GM19238 (cell line): ENCODE measurements around the gene DUSP8.
"Not testable (repeated sequence)": the region's sequence is repeated elsewhere in the genome, so short reads cannot be mapped to it uniquely, and the experiment has no call there.

Experiments used
- DNase-seq: peaks from one replicate; pipeline ENCODE4 v3.0.0; 2011; ENCODE audit warnings: low spot score; ENCODE audit not compliant: insufficient read length

Gene DUSP8

DNA sequence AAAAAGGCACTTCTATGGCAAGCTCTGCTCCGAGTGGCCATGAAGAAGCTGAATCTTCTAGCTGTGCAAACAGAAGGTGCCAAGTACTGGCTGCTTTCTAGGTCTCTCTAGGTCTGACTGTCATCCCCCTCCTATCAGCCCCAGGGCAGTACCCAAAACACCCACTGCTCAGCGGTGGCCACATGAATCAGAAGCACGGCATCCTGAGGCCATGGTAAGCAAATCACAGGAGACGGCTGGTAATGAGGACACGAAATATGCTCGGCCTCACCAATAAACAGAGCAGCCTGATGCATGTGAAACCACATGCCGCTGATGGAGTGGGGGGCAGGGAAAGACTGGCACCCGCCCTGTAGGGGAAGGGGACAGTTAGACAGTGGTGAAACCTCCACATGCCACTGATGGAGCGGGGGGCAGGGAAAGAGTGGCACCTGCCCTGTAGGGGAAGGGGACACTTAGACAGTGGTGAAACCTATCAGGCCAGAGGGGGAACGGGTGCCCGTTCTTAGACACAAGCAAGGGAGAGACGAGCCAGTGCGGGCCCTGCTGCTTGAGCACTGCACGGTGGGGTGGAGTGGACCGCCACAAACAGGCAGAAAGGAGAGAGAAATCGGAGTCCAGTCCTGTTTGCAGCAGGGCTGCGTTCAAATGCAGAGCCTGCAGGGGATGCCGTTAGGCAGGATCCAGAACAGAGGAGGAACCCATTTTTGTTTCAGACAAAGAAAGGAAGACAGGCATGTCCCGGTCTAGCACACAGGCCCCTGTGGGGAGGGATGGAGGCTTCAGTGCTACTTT lies 55.6 kb downstream of the DUSP8 start:
- no peak for DNase-seq

DNA sequence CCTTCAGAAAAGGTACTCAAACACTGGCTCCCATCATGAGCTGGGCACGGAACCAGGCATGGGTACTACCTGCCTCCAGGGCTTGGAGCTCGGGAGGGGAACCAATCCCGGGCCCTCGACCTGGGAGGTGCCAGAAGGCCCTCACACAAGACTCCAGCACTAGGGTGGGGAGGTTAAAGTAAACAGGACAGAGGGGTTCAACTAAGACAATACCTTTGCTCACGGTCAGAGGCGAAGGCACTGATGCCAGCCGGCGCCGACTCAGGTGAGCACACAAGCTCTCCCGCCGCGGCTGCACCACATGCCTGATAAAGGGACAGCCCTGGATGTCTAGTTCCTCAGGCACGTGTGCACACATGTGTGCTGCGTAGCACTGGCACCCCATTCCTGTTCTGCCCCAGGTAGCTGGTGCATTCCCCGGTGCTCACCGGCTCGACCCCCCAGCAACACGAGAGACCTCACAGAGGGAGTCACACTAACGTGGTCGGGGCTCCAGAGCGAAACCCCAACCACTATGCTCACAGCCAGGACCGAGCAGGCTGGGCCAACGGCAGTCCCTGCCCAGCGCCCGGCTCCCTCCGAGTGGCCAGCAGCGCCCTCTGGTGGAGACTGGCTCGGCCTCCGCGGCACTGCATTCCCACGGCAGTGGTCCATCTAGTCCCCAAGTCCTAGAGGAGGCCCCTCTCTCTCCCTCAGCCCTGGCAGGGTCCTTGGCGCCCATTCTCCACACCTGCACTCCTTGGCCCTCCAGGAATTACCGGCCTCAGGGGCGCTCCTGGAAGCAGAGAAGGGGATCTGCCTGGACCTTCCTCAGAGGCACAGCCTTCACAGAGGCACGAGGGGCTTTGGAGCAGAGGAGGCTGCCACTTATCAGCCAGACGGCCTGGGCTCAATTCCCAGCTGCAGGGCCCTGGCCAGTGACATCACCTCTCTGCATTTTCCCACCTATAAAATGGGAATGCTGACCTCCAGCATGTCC lies 56.7 kb downstream of the DUSP8 start:
- DNase-seq, result peak; percentile 83

DNA sequence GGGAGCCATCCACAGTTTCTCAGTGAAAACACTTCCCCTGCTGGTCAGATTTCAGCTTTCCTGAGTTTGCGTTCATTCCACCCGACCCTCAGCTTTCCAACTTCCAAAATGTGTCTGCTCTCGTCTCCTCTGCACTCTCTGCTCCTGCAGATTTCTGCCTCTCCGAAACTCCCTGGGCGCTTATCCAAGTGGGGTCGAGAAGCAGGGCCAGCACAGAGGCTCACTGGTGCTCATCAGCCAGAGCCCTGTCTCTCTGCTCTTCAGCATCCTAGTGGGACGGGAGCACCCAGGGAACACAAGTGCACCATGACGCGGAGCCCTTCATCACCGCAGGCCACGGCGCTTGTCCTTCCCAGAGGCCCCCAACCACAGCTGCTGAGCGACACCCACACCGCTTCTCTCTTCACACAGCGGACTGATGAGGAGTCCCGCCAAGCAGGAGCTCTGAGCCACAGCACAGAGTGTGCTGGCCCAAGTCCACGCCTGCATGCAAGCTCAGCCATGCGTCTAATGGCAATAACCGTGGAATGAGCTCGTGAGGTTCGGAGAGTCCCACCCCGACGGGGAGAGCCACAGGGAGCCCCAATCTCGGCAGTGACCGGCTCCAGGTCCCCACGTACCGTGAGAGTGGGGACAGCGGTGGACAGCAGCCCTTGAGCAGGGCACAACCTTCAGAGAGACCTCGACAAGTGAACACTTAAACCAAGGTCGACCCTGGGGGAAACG lies 57.6 kb downstream of the DUSP8 start:
- DNase-seq, result no peak

DNA sequence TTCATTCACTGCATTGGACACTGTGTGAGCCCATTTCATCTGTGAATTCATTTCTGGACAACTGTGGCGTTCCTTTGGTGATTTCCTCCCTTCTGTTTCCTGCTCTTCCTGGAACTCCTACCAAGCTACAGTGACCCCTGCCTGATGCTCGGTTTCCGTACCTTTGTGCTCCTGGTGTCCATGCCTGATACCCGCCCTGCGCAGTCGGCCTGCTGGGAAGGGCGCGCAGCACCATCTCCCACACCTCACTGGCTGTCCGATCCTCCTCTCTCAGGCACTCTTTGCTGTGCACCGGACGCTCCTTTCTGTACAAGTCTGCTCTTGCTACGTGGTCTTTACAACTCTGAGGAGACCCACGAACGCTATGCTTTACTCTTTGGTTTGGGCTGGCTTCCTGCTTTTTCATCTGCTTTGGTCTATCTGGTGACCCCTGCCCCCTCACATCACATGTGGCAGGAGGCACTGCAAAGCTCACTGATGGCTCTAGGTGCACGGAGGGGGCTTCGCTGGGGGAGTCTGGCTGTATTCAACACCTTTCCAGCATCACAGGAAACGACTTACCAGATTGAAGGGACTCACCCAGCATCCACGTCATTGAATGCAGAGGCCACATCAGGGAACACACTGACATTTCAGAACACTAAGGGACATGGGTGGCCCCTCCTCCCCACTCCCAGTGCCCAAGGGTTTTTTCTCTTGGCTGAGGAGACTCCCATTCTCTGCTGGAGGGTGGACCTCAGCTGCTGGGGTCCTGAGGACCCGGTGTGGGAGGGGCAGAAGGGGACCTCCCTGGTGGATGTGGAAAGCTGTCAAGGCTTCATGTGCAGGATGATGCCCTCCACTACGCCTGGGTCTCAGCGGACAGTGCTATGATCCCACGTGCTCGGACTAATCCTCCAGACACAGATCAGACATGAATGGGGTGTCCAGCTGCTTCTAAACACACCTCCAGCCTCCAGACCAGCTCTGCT lies 58.5 kb downstream of the DUSP8 start:
- DNase-seq, result no peak

DNA sequence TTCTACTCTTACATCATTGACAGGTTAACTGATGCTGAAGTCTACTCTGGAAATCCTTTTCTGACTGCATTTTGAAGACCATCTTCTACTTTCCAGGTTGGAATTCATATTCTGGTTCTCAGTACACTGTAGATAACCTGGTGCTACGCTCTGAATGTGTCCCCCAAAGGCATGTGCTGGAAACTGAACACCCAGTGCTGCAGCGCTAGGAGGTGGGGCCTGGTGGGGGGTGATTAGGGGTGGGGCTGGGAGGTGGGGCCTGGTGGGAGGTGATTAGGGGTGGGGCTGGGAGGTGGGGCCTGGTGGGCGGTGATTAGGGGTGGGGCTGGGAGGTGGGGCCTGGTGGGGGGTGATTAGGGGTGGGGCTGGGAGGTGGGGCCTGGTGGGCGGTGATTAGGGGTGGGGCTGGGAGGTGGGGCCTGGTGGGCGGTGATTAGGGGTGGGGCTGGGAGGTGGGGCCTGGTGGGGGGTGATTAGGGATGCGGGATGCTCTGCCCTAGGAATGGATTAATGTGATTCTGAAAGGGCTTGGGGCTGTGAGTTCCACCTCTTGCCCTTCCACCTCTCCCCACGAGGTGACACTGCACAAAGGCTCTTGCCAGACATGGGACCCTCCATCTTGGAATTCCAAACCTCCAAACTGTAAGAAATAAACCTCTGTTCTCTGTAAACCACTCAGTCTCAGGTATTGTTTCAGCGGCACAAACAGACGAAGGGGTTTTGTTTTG lies 59.4 kb downstream of the DUSP8 start:
- DNase-seq, result not testable (repeated sequence)

DNA sequence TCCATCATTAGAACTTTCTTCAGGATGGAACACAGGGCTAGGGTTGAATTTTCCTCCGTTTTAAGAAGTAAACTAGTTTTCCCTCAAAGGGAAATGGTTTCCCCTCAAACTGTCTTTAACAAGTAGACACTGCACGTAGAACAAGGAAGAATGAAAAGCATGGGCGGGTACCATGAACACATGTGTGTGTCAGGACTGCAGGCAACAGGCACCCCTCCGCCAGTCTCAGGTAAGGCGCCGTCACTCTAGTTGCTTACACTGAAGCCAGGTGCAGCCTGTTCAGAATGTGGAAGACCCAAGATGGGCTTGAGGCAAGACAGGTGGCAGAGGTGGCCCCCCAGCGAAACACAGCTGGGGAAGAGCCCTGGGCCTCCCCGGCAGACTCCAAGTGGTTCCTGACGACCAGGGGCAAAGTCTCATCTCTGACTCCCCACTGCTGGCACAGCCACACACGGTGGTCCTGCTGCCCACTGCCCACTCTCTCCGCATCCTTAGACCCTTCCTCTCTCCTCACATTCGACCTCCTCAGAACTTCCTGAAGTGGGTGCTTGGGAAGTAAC lies 60.1 kb downstream of the DUSP8 start:
- DNase-seq, result no peak

DNA sequence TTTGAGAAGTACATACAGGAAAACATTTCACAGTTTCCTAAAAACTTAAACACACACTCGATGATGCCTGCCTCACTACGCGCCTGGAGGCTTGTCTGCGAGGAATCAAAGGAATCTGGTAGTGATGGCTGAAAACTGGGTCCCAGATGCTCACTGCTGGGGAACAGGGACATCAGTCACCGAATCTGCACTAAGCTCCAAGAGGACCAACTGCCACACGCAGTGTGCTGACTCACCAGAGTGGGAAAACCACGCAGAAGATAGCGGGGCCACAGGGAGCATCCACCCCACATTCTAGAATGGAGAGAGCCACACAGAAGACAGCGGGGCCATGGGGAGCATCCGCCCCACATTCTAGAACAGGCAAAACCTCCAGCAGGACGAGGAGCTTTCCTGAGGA lies 61.1 kb downstream of the DUSP8 start:
- no peak for DNase-seq

DNA sequence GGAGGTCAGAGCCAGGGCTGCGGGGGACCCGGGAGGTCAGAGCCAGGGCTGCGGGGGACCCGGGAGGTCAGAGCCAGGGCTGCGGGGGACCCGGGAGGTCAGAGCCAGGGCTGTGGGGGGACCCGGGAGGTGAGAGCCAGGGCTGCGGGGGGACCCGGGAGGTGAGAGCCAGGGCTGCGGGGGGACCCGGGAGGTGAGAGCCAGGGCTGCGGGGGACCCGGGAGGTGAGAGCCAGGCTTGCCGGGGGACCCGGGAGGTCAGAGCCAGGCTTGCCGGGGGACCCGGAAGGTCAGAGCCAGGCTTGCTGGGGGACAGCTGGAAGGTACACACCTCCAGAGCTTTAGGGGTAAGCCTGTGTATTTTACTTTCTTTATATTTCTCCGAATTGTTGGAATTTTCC lies 61.7 kb downstream of the DUSP8 start:
- not testable (repeated sequence) for DNase-seq

DNA sequence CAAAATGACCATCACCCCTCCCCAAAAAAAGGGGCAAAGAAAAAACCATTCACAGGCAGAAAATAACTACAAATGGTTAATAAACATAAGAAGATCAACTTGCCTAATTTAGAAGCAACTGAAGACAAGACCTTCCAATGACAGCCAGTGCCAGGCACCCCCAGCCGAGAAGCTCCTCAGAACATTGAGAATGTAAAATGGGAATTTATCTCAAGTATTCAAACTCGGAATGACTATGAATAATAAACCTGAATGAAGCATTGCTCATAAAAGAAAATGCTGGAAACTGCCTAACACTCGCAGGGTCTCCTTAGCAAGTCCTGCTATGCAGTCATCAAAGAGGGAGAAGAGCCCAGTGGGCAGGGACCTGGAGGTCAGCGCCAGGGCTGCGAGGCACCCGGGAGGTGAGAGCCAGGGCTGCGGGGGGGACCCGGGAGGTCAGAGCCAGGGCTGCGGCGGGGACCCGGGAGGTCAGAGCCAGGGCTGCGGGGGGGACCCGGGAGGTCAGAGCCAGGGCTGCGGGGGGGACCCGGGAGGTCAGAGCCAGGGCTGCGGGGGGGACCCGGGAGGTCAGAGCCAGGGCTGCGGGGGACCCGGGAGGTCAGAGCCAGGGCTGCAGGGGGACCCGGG lies 62.3 kb downstream of the DUSP8 start:
- no peak for DNase-seq

DNA sequence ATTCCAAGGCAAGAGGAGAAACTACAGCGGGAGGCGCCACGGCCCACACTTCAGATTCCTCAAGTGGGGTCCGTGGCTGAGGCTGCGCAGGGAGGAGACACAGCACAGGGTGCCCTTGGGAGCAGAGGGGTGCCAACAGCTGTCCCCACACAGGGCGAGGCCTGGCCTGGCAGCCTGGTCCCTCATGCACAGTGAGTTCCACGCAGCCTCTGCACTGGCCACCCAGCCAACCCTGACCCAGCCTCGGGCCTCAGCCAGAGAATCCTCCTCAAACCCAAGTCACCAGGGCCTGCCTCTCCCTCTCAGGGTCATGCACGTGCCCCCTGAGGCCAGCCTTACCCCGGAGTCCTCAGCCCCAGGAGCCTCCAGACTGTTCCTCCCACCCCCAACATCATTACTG lies 63.1 kb downstream of the DUSP8 start:
- DNase-seq, result no peak

DNA sequence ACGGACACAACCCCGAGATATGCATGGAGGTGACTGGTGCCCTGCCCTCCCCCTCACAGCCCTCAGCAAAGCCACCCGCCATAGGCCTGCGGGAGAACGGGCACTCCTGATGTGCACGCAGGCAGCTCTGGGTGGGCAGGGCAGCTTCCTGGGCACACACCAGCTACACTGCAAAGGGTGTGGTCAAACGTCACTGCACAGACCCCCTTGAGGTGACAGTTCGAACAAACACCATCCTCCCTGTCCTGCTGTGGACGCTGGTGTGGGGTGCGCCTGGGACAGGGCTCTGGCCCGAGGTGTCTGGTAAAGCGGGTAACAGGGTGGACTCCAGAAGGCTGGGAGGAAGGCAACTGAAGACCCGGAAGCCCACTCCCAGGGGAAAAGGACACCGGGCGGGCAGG lies 63.6 kb downstream of the DUSP8 start:
- no peak for DNase-seq

DNA sequence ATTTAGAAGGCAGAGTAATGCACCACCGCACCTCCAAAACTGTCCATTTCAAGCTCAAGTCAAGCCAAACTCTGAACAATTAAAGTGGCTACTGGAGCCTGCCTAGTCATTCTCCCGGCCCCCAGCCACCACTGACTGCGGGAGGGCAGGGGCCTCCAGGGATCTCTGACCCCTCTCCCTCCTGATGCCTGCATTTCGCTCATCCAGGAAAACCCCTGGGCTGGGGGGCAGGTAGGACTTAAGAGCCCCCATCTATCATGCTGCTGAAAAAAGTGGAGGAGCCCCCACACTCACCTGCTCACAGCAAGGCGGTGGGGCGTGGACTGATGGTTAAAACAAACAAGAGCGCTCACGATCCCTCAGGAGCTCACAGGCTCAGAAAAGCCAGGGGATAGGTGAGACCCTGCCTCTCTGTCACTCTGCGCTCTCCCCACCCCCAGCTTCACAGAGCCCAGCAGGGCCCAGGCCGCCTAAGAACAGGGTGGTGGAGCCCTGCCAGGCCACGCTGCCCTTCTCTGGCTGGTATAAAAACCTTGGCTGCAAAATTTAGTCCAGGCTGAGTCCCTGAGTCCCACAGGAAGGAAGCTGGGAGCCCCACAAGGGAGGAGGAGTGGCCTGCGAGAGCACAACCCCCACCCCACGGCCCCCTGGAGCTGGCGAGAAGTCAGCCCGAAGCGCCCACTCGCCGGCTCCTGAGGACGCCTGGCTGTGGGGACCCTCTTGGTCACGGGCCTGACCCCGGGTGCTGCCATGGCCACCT lies 64.5 kb downstream of the DUSP8 start:
- DNase-seq, result no peak

DNA sequence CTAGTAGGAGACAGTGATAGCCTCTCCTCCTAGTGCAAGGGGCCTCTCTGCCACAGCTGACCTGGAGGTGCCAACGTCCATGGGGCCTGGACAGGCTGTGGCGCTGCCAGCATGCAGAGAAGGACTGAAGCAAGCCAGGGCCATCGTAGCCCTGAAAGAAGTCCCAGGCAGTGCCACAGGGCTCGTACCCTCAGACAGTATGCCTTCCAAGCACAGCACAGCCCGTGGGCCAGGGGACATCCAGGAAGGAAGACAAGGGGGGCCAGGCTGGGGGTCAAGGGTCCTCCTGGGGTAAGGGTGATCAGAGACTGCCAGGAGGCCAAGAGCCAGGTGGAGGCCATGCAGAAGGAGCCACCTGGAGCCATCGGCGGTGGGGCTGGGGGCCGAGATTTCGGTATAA lies 65.1 kb downstream of the DUSP8 start:
- DNase-seq, result no peak

DNA sequence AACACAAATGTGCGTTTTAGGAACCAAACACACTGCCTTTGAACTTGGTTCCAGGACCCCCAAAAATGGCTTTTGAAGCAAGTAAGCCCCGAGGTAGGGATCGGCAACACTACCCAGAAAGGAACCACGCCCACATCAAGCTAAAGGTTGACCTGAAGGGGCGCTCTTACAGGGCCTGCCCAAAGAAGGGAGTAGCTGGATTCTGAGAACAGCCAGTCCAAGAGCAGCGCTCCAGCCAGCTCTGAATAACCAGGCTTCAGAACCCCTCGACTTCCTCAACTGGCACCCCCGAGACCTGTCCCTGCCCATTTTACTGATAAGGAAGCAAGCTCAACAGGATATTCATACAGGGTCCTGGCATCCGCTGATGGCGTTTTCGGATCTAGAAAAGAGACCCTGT lies 66.6 kb downstream of the DUSP8 start:
- no peak for DNase-seq

DNA sequence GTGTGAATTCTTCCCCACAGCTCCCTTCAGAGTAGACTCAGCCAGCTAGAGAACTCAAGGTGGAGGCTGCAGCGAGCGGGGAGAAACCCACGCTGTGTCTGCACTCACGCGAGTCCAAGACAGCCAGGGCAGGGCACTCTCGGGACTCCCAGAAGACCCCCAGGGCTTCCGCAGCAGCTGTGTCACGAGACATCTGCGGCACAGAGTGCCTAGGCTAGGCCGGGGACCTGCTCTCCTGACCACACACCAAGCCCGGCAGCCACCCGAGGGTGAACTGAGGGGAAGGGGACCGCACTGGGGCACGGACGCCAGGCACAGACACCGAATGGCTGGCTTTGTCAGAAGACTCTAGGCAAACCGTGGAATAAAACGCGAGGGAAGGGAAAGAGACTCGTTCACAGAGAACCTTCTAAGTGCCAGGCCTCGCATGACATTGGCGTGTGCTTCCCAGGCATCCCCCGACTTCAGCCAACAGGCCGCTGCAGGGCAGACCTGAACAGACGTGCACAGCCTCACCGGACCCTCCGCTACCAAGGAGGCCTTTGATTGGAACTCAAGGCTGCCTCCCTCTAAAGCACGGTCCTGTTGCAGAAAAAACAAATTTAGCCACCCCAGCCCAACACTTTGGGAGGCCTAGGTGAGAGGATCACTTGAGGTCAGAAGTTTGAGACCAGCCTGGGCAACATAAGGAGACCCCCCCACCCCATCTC lies 67.3 kb downstream of the DUSP8 start:
- DNase-seq, result no peak

DNA sequence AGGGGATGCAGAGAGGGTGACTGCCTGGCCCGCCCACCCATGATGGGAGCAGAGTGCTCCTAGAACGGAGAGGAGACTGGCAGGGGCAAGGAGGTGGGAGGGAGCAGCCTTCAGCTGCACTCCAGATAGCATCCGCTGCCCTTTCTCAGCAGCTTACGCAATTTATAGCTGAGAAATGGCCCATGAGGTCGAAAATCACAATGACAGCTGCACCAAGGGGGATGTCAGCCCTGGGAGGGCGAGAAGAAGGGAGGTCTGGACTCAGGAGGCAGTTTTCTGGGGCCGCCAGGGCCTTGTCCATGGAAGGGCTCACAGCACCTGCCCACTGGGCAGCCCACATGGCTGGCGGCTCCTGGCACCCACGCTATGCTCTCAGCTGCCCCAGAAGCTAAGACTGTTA lies 67.9 kb downstream of the DUSP8 start:
- DNase-seq, result no peak
